Mesendoderm (in vitro differentiated cells): ENCODE measurements around the gene MYT1.
"Not testable (repeated sequence)": the region's sequence is repeated elsewhere in the genome, so short reads cannot be mapped to it uniquely, and the experiment has no call there.

ENCODE experiments used
- DNase-seq: peaks from one replicate; pipeline ENCODE4 v3.0.0; 2013
- H2AK5ac ChIP-seq: 2 replicates; pipeline ENCODE4 v1.6.1; 2013; ENCODE audit warnings: low read length, inconsistent platforms
- H2BK120ac ChIP-seq: 2 replicates; pipeline ENCODE4 v1.6.1; 2013; ENCODE audit warnings: low read depth, mild to moderate bottlenecking, low read length, moderate library complexity, mixed read lengths
- H2BK15ac ChIP-seq: replicated peaks from 2 replicates; pipeline ENCODE4 v1.6.1; 2013; ENCODE audit warnings: low read depth, mild to moderate bottlenecking, moderate library complexity
- H2BK5ac ChIP-seq: 2 replicates; pipeline ENCODE4 v1.6.1; 2013; ENCODE audit warnings: low read length, inconsistent platforms
- H3K18ac ChIP-seq: 2 replicates; pipeline ENCODE4 v1.6.1; 2013; ENCODE audit warnings: mild to moderate bottlenecking, low read length, mixed read lengths
- H3K23ac ChIP-seq: one replicate; pipeline ENCODE4 v1.6.1; 2013; ENCODE audit warnings: low read length
- H3K27ac ChIP-seq: 2 replicates; pipeline ENCODE4 v1.5.1; 2013; ENCODE audit warnings: low read depth, mild to moderate bottlenecking, inconsistent platforms, low read length, moderate library complexity
- H3K27me3 ChIP-seq: 2 replicates; pipeline ENCODE4 v1.6.1; 2013; ENCODE audit warnings: low read length, control low read depth, mild to moderate bottlenecking, inconsistent platforms; ENCODE audit not compliant: insufficient read depth, poor library complexity
- H3K36me3 ChIP-seq: 2 replicates; pipeline ENCODE4 v1.6.1; 2013; ENCODE audit warnings: low read length, inconsistent platforms; ENCODE audit not compliant: control insufficient read depth, insufficient read depth
- H3K4ac ChIP-seq: one replicate; pipeline ENCODE4 v1.6.1; 2013; ENCODE audit warnings: low read depth, mild to moderate bottlenecking, low read length, moderate library complexity
- H3K4me1 ChIP-seq: 2 replicates; pipeline ENCODE4 v1.6.1; 2013; ENCODE audit warnings: low read depth, low read length, inconsistent platforms; ENCODE audit not compliant: control insufficient read depth
- H3K4me2 ChIP-seq: 2 replicates; pipeline ENCODE4 v1.6.1; 2013; ENCODE audit warnings: low read length
- H3K4me3 ChIP-seq: 2 replicates; pipeline ENCODE4 v1.5.1; 2013; ENCODE audit warnings: mild to moderate bottlenecking, low read length
- H3K56ac ChIP-seq: one replicate; pipeline ENCODE4 v1.6.1; 2013; ENCODE audit warnings: low read length
- H3K79me1 ChIP-seq: 2 replicates; pipeline ENCODE4 v1.6.1; 2013; ENCODE audit warnings: low read length, inconsistent platforms
- H3K79me2 ChIP-seq: 2 replicates; pipeline ENCODE4 v1.6.1; 2013; ENCODE audit warnings: mild to moderate bottlenecking, low read length; ENCODE audit not compliant: control insufficient read depth, insufficient read depth
- H3K9ac ChIP-seq: 2 replicates; pipeline ENCODE4 v1.6.1; 2013; ENCODE audit warnings: low read length, inconsistent platforms
- H4K5ac ChIP-seq: one replicate; pipeline ENCODE4 v1.6.1; 2013; ENCODE audit warnings: low read length
- H4K8ac ChIP-seq: one replicate; pipeline ENCODE4 v1.6.1; 2013; ENCODE audit warnings: low read depth, mild to moderate bottlenecking, control low read depth, low read length, moderate library complexity
- WGBS: extraction: QIAGEN DNeasy Blood & Tissue Kit; methylation state at CpG from one replicate; pipeline ENCODE4 v1.1.7; 2013; ENCODE audit warnings: low lambda C conversion rate, missing lambda C conversion rate; ENCODE audit not compliant: insufficient coverage; ENCODE audit errors: extremely low coverage; 5-methylcytosine and 5-hydroxymethylcytosine counted together

Gene MYT1

GRCh38 chr20:64130271-64130670 is 34.0 kb upstream of the MYT1 start:
- H3K4me3 ChIP-seq: no peak overlapping the region
- no peak for DNase-seq
- no peak overlapping the region for H2BK120ac ChIP-seq
- no peak overlapping the region for H2BK5ac ChIP-seq
- H3K4me2 ChIP-seq: no peak overlapping the region
- no peak overlapping the region for H4K5ac ChIP-seq
- no peak overlapping the region for H3K56ac ChIP-seq
- no peak overlapping the region for H3K9ac ChIP-seq
- no peaks in the 10 kb centered on the region for H3K36me3 ChIP-seq
- H3K27ac ChIP-seq: no peak overlapping the region
- H3K4me1 ChIP-seq: no peaks in the 10 kb centered on the region
- H3K18ac ChIP-seq: no peak overlapping the region
- no peaks in the 10 kb centered on the region for H3K79me1 ChIP-seq
- no peak overlapping the region for H2AK5ac ChIP-seq
- no CpG with 5 or more reads among the region's 5 CpGs for WGBS
- no peaks in the 10 kb centered on the region for H3K27me3 ChIP-seq
- no peak overlapping the region for H4K8ac ChIP-seq
- H3K23ac ChIP-seq: no peak overlapping the region
- H2BK15ac ChIP-seq: no peak overlapping the region
- H3K79me2 ChIP-seq: no peaks in the 10 kb centered on the region
- H3K4ac ChIP-seq: no peak overlapping the region

- Histone ChIP-seq H3K56ac (no peak overlapping the region), H3K4me2 (no peak overlapping the region)
- no CpG with 5 or more reads among the region's 10 CpGs for WGBS
These were observed 33.4 kb upstream of the MYT1 start for GRCh38 chr20:64130876-64131275.

GRCh38 chr20:64131406-64131805 is 32.8 kb upstream of the MYT1 start:
- no peak overlapping the region for H3K27ac ChIP-seq
- H2BK15ac ChIP-seq: no peak overlapping the region
- H3K36me3 ChIP-seq: no peaks in the 10 kb centered on the region
- H3K4ac ChIP-seq: no peak overlapping the region
- H4K8ac ChIP-seq: no peak overlapping the region
- no peak overlapping the region for H4K5ac ChIP-seq
- no peak for DNase-seq
- no peak overlapping the region for H3K4me2 ChIP-seq
- H3K27me3 ChIP-seq: no peaks in the 10 kb centered on the region
- H3K4me1 ChIP-seq: no peaks in the 10 kb centered on the region
- WGBS: no CpG with 5 or more reads among the region's 4 CpGs
- H2AK5ac ChIP-seq: no peak overlapping the region
- no peaks in the 10 kb centered on the region for H3K79me1 ChIP-seq
- H3K18ac ChIP-seq: no peak overlapping the region
- no peak overlapping the region for H3K56ac ChIP-seq
- H3K4me3 ChIP-seq: no peak overlapping the region
- no peak overlapping the region for H2BK120ac ChIP-seq
- no peak overlapping the region for H3K23ac ChIP-seq
- H3K79me2 ChIP-seq: no peaks in the 10 kb centered on the region
- no peak overlapping the region for H2BK5ac ChIP-seq
- no peak overlapping the region for H3K9ac ChIP-seq

More at GRCh38 chr20:64130876-64131275, 33.4 kb upstream of the MYT1 start:
- no peak overlapping the region for H3K23ac ChIP-seq
- H2BK120ac ChIP-seq: no peak overlapping the region
- DNase-seq: no peak
- H3K4me1 ChIP-seq: no peaks in the 10 kb centered on the region
- H4K8ac ChIP-seq: no peak overlapping the region
- no peak overlapping the region for H2BK5ac ChIP-seq
- no peaks in the 10 kb centered on the region for H3K79me1 ChIP-seq
- no peak overlapping the region for H2AK5ac ChIP-seq
- H4K5ac ChIP-seq: no peak overlapping the region
- no peak overlapping the region for H3K9ac ChIP-seq
- H2BK15ac ChIP-seq: no peak overlapping the region
- H3K18ac ChIP-seq: no peak overlapping the region
- no peak overlapping the region for H3K4me3 ChIP-seq
- no peaks in the 10 kb centered on the region for H3K36me3 ChIP-seq
- H3K27me3 ChIP-seq: no peaks in the 10 kb centered on the region
- H3K4ac ChIP-seq: no peak overlapping the region
- no peaks in the 10 kb centered on the region for H3K79me2 ChIP-seq
- no peak overlapping the region for H3K27ac ChIP-seq

GRCh38 chr20:64133951-64134407 is 30.3 kb upstream of the MYT1 start:
- Histone ChIP-seq H4K8ac (no peak overlapping the region), H2AK5ac (no peak overlapping the region), H3K79me2 (no peaks in the 10 kb centered on the region), H3K27ac (no peak overlapping the region), H2BK15ac (no peak overlapping the region), H3K79me1 (no peaks in the 10 kb centered on the region), H3K27me3 (no peaks in the 10 kb centered on the region), H3K4me3 (no peak overlapping the region), H3K4ac (no peak overlapping the region), H3K36me3 (no peaks in the 10 kb centered on the region), H3K18ac (no peak overlapping the region), H3K9ac (no peak overlapping the region), H4K5ac (no peak overlapping the region), H3K4me1 (no peaks in the 10 kb centered on the region), H2BK120ac (no peak overlapping the region), H2BK5ac (no peak overlapping the region), H3K23ac (no peak overlapping the region), H3K4me2 (no peak overlapping the region), H3K56ac (no peak overlapping the region)
- DNase-seq: no peak
- no CpG with 5 or more reads among the region's 8 CpGs for WGBS

- DNase-seq, H3K27me3 ChIP-seq, H2BK120ac ChIP-seq, H3K27ac ChIP-seq, H3K56ac ChIP-seq, H2BK5ac ChIP-seq, H3K4me2 ChIP-seq, H4K8ac ChIP-seq, H3K18ac ChIP-seq, H3K79me2 ChIP-seq, H3K36me3 ChIP-seq, H3K23ac ChIP-seq, H4K5ac ChIP-seq, H3K9ac ChIP-seq, H3K79me1 ChIP-seq, H3K4me1 ChIP-seq, H3K4me3 ChIP-seq, H3K4ac ChIP-seq, H2AK5ac ChIP-seq, H2BK15ac ChIP-seq: not testable (repeated sequence)
- WGBS: no CpG with 5 or more reads among the region's 20 CpGs
These were observed 29.5 kb upstream of the MYT1 start for GRCh38 chr20:64134744-64135143.

- H4K5ac ChIP-seq: no peak overlapping the region
- no peaks in the 10 kb centered on the region for H3K79me1 ChIP-seq
- no peak overlapping the region for H3K4me3 ChIP-seq
- H3K9ac ChIP-seq: no peak overlapping the region
- no peak overlapping the region for H3K27ac ChIP-seq
- no peak overlapping the region for H3K23ac ChIP-seq
- H3K4me1 ChIP-seq: no peaks in the 10 kb centered on the region
- no peak overlapping the region for H2BK15ac ChIP-seq
- H3K56ac ChIP-seq: no peak overlapping the region
- no peaks in the 10 kb centered on the region for H3K36me3 ChIP-seq
- H4K8ac ChIP-seq: no peak overlapping the region
- no peak overlapping the region for H3K4me2 ChIP-seq
- no CpG with 5 or more reads among the region's 32 CpGs for WGBS
- H3K79me2 ChIP-seq: no peaks in the 10 kb centered on the region
- no peak overlapping the region for H2AK5ac ChIP-seq
- H3K4ac ChIP-seq: no peak overlapping the region
- H2BK120ac ChIP-seq: no peak overlapping the region
- H3K18ac ChIP-seq: no peak overlapping the region
- no peaks in the 10 kb centered on the region for H3K27me3 ChIP-seq
- DNase-seq: no peak
- no peak overlapping the region for H2BK5ac ChIP-seq
These were observed 28.1 kb upstream of the MYT1 start for GRCh38 chr20:64136004-64136710.
